Loucy (cell line): Measurements from ENCODE around the gene HOXB3.

Experiments used
- EZH2phosphoT487 ChIP-seq: fragments of 200-600 bp; IDR thresholded peaks from 2 replicates; pipeline ENCODE4 v1.6.1; 2018; ENCODE audit warnings: antibody characterized with exemption, mild to moderate bottlenecking, moderate library complexity, borderline replicate concordance
- TF ChIP-seq, protein P1 (sequence below): fragments of 200-600 bp; sonication (generic); conservative IDR thresholded peaks from 2 replicates; pipeline ENCODE4 v1.5.1; 2014; ENCODE audit warnings: mild to moderate bottlenecking, antibody characterized with exemption, low read length

DNA sequence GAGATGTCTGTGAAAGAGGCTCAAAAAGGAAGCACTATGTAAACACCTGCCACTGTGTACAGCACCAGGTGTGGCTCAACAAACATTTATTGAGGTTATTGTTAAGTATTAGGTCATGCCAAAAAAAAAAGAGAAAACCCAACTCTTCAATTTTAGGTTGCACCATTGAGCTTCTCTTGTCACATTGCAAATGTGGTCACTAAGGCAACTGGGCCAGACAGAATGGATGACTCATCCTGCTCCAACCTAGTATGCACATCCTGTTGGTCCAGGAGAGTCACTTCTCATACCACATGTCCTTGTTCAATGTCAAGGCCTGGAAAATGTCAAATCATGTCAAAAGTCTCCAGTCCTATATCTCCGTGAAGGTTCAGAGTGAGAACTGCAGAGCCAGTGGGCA, 84.3 kb downstream of the HOXB3 start:
- TF ChIP-seq, protein P1, sequence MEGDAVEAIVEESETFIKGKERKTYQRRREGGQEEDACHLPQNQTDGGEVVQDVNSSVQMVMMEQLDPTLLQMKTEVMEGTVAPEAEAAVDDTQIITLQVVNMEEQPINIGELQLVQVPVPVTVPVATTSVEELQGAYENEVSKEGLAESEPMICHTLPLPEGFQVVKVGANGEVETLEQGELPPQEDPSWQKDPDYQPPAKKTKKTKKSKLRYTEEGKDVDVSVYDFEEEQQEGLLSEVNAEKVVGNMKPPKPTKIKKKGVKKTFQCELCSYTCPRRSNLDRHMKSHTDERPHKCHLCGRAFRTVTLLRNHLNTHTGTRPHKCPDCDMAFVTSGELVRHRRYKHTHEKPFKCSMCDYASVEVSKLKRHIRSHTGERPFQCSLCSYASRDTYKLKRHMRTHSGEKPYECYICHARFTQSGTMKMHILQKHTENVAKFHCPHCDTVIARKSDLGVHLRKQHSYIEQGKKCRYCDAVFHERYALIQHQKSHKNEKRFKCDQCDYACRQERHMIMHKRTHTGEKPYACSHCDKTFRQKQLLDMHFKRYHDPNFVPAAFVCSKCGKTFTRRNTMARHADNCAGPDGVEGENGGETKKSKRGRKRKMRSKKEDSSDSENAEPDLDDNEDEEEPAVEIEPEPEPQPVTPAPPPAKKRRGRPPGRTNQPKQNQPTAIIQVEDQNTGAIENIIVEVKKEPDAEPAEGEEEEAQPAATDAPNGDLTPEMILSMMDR, result no peak
- no peak for TF ChIP-seq EZH2phosphoT487
